LNCAP (cell line): ENCODE measurements around the gene MYCL.

Source experiments
- CTCF ChIP-seq: fragments of 450-650 bp; IDR thresholded peaks from 2 replicates; pipeline ENCODE4 v1.5.1; 2017; ENCODE audit warnings: mild to moderate bottlenecking

Gene MYCL

DNA sequence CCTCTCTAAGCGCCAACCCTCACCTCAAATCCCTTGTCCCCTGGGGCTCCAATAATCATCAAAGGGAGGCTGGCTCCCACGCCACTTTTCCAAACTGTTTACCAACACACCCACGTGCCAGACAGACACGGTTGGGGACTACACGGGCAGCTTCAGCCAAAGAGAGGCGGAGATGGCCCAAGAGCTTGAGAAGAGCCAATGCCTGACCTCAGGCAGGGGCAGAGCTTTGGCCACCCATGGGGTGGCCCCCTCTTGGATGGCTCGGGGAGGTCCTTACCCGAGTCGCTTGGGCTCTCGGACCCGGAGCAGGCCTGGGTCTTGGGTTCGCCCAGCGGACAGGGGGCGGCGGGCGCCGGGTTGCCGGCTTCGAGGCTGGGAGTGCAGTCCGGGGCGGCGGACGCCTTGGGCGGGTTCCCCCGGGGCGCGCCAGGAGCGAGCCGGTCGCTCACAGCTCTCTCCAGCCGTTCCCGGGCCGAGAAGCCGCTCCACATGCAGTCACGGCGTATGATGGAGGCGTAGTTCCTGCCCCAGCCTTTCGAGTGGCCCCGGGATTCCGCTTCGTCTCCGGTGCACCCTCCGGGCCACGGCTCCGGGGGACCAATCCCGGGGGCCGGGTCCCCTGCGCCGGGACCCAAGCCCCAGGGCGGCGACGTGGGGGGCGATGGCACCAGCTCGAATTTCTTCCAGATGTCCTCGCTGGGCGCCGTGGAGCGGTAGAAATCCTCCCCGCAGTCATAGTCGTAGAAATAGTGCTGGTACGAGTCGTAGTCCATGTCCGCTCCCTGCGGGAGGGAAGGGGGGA is 854 bp downstream of the MYCL start:
- no peak for TF ChIP-seq CTCF

- TF ChIP-seq CTCF = no peak
Observed at GRCh38 chr1:39899611-39900538, 1.8 kb downstream of the MYCL start.

DNA sequence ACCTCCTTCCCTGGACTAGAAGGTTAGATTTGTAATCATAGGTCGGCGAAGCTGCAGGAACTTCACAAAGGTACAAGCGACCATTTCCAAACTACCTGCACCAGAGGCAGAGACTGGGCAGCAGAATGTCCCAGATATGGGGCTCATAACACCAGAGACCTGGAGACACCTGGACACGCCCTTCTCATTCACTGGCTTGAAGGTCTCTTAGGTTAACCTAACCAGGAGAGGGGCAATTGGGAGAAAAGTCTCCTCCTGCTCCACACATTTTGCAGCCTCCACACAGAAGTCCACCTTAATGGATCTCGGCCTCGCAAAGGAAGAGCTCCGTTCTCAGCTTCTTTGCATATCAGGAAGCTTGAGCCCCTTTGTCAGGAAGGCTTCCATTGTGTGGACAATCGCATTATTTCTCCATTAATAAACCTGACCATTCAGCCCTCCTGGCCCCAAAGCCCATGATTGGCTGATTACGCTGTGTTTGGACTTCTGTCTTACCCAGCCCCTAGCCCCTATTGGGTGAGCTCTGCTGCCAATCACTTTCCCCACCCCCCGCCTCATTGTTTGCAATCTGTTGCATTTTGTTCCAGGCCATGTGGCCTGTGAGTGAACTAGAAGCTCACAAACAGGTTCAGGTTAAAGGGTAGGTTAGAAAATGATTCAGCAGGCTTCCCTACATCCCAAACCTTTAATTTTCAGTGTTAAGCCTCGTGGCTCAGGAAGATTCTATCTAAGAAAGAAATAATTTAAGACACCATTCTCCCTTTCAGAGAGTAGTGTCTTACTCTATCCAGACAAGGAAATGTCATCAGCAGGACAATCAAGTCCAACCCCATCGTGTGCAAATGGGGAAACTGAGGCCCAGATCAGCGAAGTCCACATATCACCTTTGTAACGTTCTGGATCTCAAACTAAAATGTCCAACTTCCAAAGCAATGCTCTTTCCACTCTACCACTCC is 2.8 kb downstream of the MYCL start:
- no peak for TF ChIP-seq CTCF

GRCh38 chr1:39898191-39898590 is 3.5 kb downstream of the MYCL start:
- no peak for TF ChIP-seq CTCF

DNA sequence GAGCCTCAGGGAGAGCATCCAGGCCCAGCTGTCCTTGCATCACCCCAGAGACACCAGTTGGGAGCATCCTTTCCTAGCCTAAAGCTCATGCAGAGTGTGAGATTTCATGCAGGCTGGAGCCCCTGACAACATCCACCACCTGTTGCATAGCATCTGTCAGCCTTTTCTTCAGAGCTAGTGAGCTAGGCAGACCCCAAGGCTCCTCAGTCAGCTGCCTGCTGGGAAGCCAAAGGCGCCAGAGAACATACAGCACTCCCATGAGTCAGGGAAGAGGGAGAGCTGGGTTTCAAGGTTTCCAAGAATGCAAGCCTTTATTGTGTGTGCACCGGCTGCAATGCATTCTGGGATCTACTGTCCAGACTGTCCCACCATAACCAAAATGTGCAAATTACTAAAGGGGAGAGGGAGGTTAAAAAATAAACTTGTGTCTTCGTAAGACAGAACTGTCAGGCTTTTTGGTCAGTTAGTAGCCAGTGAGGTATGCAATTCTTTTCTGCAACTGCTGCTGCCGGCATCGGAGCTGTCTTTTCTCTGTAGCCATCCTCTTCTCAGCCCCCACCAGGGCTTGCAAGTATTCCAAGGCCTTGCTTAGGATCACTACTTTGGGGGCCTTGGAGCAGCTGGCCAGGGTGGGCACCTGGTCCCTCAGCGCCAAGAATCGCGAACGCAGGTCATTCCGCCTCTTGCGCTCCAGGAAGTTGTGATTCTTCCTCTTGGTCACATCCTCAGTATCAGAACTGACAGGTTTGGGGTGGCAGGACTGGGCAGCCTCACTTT is 4.6 kb downstream of the MYCL start:
- no peak for TF ChIP-seq CTCF

DNA sequence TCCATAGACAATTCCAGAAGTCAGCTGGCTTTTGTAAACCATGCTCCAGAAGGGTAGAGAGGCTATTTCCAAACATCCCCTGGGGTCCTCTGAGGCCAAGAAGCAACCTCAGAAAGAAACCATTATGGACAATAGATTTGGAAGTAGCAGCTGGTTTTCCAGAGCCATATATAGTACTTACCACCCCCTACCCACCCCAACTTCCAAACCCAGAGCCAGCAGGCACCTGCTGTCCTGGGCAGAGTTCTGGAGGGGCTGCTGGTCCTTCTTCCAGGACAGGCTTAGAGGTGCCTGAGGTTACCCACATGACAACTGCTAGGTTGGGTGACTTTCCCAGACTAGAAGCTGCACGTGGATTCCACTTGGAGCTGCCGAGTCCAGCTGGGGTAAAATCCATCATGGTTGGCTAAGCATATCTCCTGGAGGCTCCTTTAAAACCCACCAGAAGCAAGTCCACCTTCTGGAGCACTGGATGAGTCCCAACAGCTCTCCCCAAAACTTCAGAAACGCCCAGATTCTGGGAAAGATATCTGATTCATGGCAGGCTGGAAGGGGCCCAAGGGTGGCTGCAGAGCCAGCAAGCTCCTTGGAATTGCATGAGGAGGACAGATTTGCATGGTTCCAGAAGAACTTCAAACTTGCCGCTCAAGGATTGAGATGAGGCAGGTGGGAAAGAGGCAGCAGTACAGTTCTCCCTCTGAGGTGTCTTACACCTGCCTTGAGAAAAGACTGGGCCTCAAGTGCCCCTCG is 5.8 kb downstream of the MYCL start:
- no peak for TF ChIP-seq CTCF
